Measurements from ENCODE around the gene NSUN4. TPM values are rescaled to one million over a fixed set of nuclear protein-coding genes. Genes with fewer than 3 reads are reported as not detected.

NSUN4 gene
- total and polyA plus RNA-seq, 12 donors, result 9.6 to 18.7 (median 15.6) TPM

GRCh38 chr1:46401154-46401913 lies 60.7 kb downstream of the NSUN4 start:
- H3K9me3 ChIP-seq, result no peaks in the 10 kb centered on the region
- WGBS, 2 donors, result 68 to 70% methylated on average over 6 of the region's 6 CpGs
- intact Hi-C loops (cut with DNase I), result no loop called here
- no peaks in the 10 kb centered on the region for H3K36me3 ChIP-seq
- H3K4me1 ChIP-seq, result peaks cover 0 to 28% (median 19%) of the 10 kb centered on the region in 9 donors
- no peak overlapping the region for H3K27ac ChIP-seq
- H3K27me3 ChIP-seq, result no peaks in the 10 kb centered on the region
- TF ChIP-seq CTCF (IDR thresholded peaks at IDR 0.05), result no peak
- DNase-seq (no peak), ATAC-seq (peak in 1 of 8 donors; percentile 5)
- no peak overlapping the region for H3K4me3 ChIP-seq

GRCh38 chr1:46401964-46402626 lies 61.5 kb downstream of the NSUN4 start:
- Histone ChIP-seq H3K36me3 (no peaks in the 10 kb centered on the region), H3K4me1 (peaks cover 0 to 29% (median 17%) of the 10 kb centered on the region in 9 donors), H3K27me3 (no peaks in the 10 kb centered on the region), H3K9me3 (no peaks in the 10 kb centered on the region), H3K4me3 (no peak overlapping the region), H3K27ac (no peak overlapping the region)
- DNase-seq (peak; percentile 27 to 44), ATAC-seq (peak; percentile 34 to 74 (median 56))
- no peak for TF ChIP-seq CTCF (IDR thresholded peaks at IDR 0.05)
- 37 to 40% methylated on average over 10 of the region's 10 CpGs for WGBS, 2 donors
- intact Hi-C loops (cut with DNase I), result no loop called here

- Histone ChIP-seq H3K4me1 (peaks cover 0 to 29% (median 16%) of the 10 kb centered on the region in 9 donors), H3K4me3 (no peak overlapping the region), H3K36me3 (peaks cover 0 to 3% (median 0%) of the 10 kb centered on the region in 9 donors), H3K9me3 (no peaks in the 10 kb centered on the region), H3K27me3 (no peaks in the 10 kb centered on the region), H3K27ac (no peak overlapping the region)
- no peak for ATAC-seq
- WGBS, 2 donors, result 93 to 95% methylated on average over 5 of the region's 5 CpGs
- no peak for TF ChIP-seq CTCF (IDR thresholded peaks at IDR 0.05)
- no peak for DNase-seq
- intact Hi-C loops (cut with DNase I), result no loop called here
Observed at GRCh38 chr1:46403916-46404315, 63.3 kb downstream of the NSUN4 start.

- Histone ChIP-seq H3K27ac (no peak overlapping the region), H3K9me3 (no peaks in the 10 kb centered on the region), H3K36me3 (peaks cover 0 to 3% (median 0%) of the 10 kb centered on the region in 9 donors), H3K4me3 (no peak overlapping the region), H3K4me1 (peaks cover 0 to 29% (median 13%) of the 10 kb centered on the region in 9 donors), H3K27me3 (no peaks in the 10 kb centered on the region)
- intact Hi-C loops (cut with DNase I), result loop anchor here in 6 of 10 donors (5.0 kb wide), 3 partner anchors 123 to 318 kb away; no protein-coding TSS in a partner anchor
- ATAC-seq (no peak), DNase-seq (no peak)
- 93% methylated on average over 7 of the region's 7 CpGs for WGBS, 2 donors
- TF ChIP-seq CTCF (IDR thresholded peaks at IDR 0.05), result no peak
Observed at GRCh38 chr1:46404482-46405196, 64.0 kb downstream of the NSUN4 start.
